ENCODE results near the gene LRRC47. TPM values are rescaled to one million over a fixed set of nuclear protein-coding genes. Genes with fewer than 3 reads are reported as not detected.

The LRRC47 gene
- total and polyA plus RNA-seq, 2 of the 8 experiments (the other 6 are each of a cell fraction or from before 2014, with no cell fraction given): 38.3 to 82.4 TPM

GRCh38 chr1:3743421-3743820, 52.9 kb downstream of the LRRC47 start:
- no peak overlapping the region for H2BK15ac ChIP-seq (ENCODE audit: low read length)
- H3K23me2 ChIP-seq (ENCODE audit: low read depth, low read length): peaks cover 14% of the 10 kb centered on the region
- no peak overlapping the region for H3K4me3 ChIP-seq (ENCODE audit: extremely low read depth in 1 of 4, insufficient read depth in 2 of 4, low read depth in 3 of 4, low read length in 4 of 4)
- no peaks in the 10 kb centered on the region for H3K27me3 ChIP-seq (replicated peaks in 1 of 4; ENCODE audit: control insufficient read depth in 3 of 4, extremely low read depth in 1 of 4, insufficient read depth in 3 of 4, low read length in 3 of 4)
- H3K9ac ChIP-seq (replicated peaks in 1 of 4; ENCODE audit: extremely low read depth in 1 of 4, low read depth in 3 of 4, low read length in 3 of 4): no peak overlapping the region
- peaks cover 0 to 31% of the 10 kb centered on the region in 2 experiments; a peak in 3 of 4 replicates for H3K79me2 ChIP-seq (ENCODE audit: control insufficient read depth in 1 of 2, insufficient read depth in 2 of 2, low read length in 2 of 2)
- H4K91ac ChIP-seq (replicated peaks; ENCODE audit: insufficient read length, low read length): no peak overlapping the region
- H3K56ac ChIP-seq (replicated peaks; ENCODE audit: insufficient read length, low read depth, low read length): no peak overlapping the region
- no peak overlapping the region for H2AFZ ChIP-seq (ENCODE audit: low read length)
- no peak overlapping the region for H3K27ac ChIP-seq (ENCODE audit: low read depth, low read length)
- H3K14ac ChIP-seq (ENCODE audit: insufficient read length): no peak overlapping the region
- no peak overlapping the region for H3K4ac ChIP-seq (replicated peaks; ENCODE audit: insufficient read length, low read depth, low read length)
- peaks cover 0 to 16% (median 13%) of the 10 kb centered on the region in 4 experiments; a peak in 6 of 7 replicates for H3K4me1 ChIP-seq (replicated peaks in 1 of 4; ENCODE audit: control insufficient read depth in 3 of 4, insufficient read depth in 4 of 4, low read length in 3 of 4)
- H3K18ac ChIP-seq (ENCODE audit: extremely low read depth, low read length): no peak overlapping the region
- ChIA-PET CTCF (ENCODE audit: partially characterized antibody) (interaction anchor here (0.6 to 3.1 kb wide), 3 partner anchors 19 to 35 kb away, joined by 3 to 8 read pairs (median 6); no protein-coding TSS in a partner anchor), POLR2A (ENCODE audit: partially characterized antibody) (no interaction called here)
- DNase-seq (ENCODE audit: low read depth in 1 of 2, low spot score in 2 of 2) (no peak), FAIRE-seq (no peak)
- H4K8ac ChIP-seq (ENCODE audit: extremely low read depth, insufficient read depth, low read length): no peak overlapping the region
- no peaks in the 10 kb centered on the region for H3K9me3 ChIP-seq (ENCODE audit: insufficient read depth in 2 of 2, low read depth in 1 of 2, low read length in 1 of 2)
- H2BK12ac ChIP-seq (ENCODE audit: low read depth, low read length): no peak overlapping the region
- no peak overlapping the region for H4K5ac ChIP-seq (ENCODE audit: insufficient read length, low read depth, low read length)
- WGBS, 2 experiments (ENCODE audit: extremely low coverage in 1 of 2, insufficient coverage in 1 of 2, insufficient read length in 1 of 2, insufficient replicate concordance in 2 of 2, low coverage in 1 of 2, low lambda C conversion rate in 2 of 2, missing lambda C conversion rate in 1 of 2): 84% methylated on average over 4 of the region's 4 CpGs; no CpG with 5 or more reads in 1 of the 2 experiments
- H3K23ac ChIP-seq (ENCODE audit: insufficient read length): no peak overlapping the region
- H2BK120ac ChIP-seq (replicated peaks; ENCODE audit: low read depth, low read length): no peak overlapping the region
- H3K36me3 ChIP-seq (ENCODE audit: control insufficient read depth in 2 of 4, insufficient read depth in 4 of 4, low read length in 3 of 4): peaks cover 15 to 49% (median 36%) of the 10 kb centered on the region in 4 experiments
- H2BK5ac ChIP-seq (ENCODE audit: low read depth, low read length): no peak overlapping the region
- no peak overlapping the region for H2BK20ac ChIP-seq (ENCODE audit: low read length)
- H3K4me2 ChIP-seq (ENCODE audit: insufficient read depth in 1 of 2, low read depth in 2 of 2, low read length in 2 of 2): no peak overlapping the region; a peak in 1 of 4 replicates
- H2AK5ac ChIP-seq (ENCODE audit: low read depth, low read length): no peak overlapping the region
- peaks cover 8 to 45% of the 10 kb centered on the region in 2 experiments for H4K20me1 ChIP-seq (replicated peaks in 1 of 2; ENCODE audit: control insufficient read depth in 1 of 2, insufficient read depth in 2 of 2, low read length in 2 of 2)
- peaks cover 23% of the 10 kb centered on the region for H3K79me1 ChIP-seq (ENCODE audit: low read depth, low read length)

All from H1 (cell line).